Measurements from ENCODE around the gene DAB2. TPM values are rescaled to one million over a fixed set of nuclear protein-coding genes. Genes with fewer than 3 reads are reported as not detected.

DAB2 gene
- total RNA-seq, 8 experiments from 2014 or later = 1.0 to 105 (median 36.9) TPM

GRCh38 chr5:39426051-39426745 lies 1.4 kb upstream of the DAB2 start:
- ATAC-seq (replicated peaks in 6 of 8) = no peak
- WGBS, 10 experiments = 0 to 60% (median 14%) methylated on average over 1 to 6 of the region's 7 CpGs; no CpG with 5 or more reads in 2 of the 10 experiments
- H3K27ac ChIP-seq = no peak overlapping the region
- H3K4me1 ChIP-seq (replicated peaks in 1 of 2) = peaks cover 15 to 23% of the 10 kb centered on the region in 2 donors
- in situ Hi-C loops (cut with MboI; ENCODE audit: low pct_unique_long_range_greater_than_20kb in 2 of 9, low sequenced_read_pairs in 9 of 9, unreplicated experiment in 9 of 9) = no loop called here
- peak overlapping the region in 2 of 5 donors; percentile 46 to 47 for H3K4me3 ChIP-seq

- Histone ChIP-seq H3K27ac (no peak overlapping the region), H3K4me1 (replicated peaks in 1 of 2) (peaks cover 19 to 29% of the 10 kb centered on the region in 2 donors), H3K4me3 (peak overlapping the region in 1 of 5 donors; percentile 47)
- ATAC-seq (replicated peaks in 6 of 8) = no peak
- 0 to 100% (median 8%) methylated on average over 1 to 2 of the region's 2 CpGs; no CpG with 5 or more reads in 5 of the 10 experiments for WGBS, 10 experiments
- in situ Hi-C loops (cut with MboI; ENCODE audit: low pct_unique_long_range_greater_than_20kb in 2 of 9, low sequenced_read_pairs in 9 of 9, unreplicated experiment in 9 of 9) = no loop called here
These were observed 1.4 kb downstream of the DAB2 start for GRCh38 chr5:39423331-39423751.

- Histone ChIP-seq H3K27ac (no peak overlapping the region), H3K4me1 (replicated peaks in 1 of 2) (peaks cover 19 to 29% of the 10 kb centered on the region in 2 donors), H3K4me3 (no peak overlapping the region)
- in situ Hi-C loops (cut with MboI; ENCODE audit: low pct_unique_long_range_greater_than_20kb in 2 of 9, low sequenced_read_pairs in 9 of 9, unreplicated experiment in 9 of 9) = no loop called here
- no peak for ATAC-seq (replicated peaks in 6 of 8)
- whole genome bisulfite sequencing, 10 experiments = 0 to 100% (median 84%) methylated on average over 1 to 2 of the region's 2 CpGs; no CpG with 5 or more reads in 4 of the 10 experiments
These were observed 2.0 kb downstream of the DAB2 start for GRCh38 chr5:39422728-39423285.

GRCh38 chr5:39422036-39422606 lies 2.7 kb downstream of the DAB2 start:
- Histone ChIP-seq H3K27ac (no peak overlapping the region), H3K4me1 (replicated peaks in 1 of 2) (peaks cover 15 to 23% of the 10 kb centered on the region in 2 donors), H3K4me3 (no peak overlapping the region)
- WGBS, 10 experiments = 0 to 100% (median 93%) methylated on average over 1 to 3 of the region's 3 CpGs; no CpG with 5 or more reads in 1 of the 10 experiments
- in situ Hi-C loops (cut with MboI; ENCODE audit: low pct_unique_long_range_greater_than_20kb in 2 of 9, low sequenced_read_pairs in 9 of 9, unreplicated experiment in 9 of 9) = no loop called here
- ATAC-seq (replicated peaks in 6 of 8) = no peak

DNA sequence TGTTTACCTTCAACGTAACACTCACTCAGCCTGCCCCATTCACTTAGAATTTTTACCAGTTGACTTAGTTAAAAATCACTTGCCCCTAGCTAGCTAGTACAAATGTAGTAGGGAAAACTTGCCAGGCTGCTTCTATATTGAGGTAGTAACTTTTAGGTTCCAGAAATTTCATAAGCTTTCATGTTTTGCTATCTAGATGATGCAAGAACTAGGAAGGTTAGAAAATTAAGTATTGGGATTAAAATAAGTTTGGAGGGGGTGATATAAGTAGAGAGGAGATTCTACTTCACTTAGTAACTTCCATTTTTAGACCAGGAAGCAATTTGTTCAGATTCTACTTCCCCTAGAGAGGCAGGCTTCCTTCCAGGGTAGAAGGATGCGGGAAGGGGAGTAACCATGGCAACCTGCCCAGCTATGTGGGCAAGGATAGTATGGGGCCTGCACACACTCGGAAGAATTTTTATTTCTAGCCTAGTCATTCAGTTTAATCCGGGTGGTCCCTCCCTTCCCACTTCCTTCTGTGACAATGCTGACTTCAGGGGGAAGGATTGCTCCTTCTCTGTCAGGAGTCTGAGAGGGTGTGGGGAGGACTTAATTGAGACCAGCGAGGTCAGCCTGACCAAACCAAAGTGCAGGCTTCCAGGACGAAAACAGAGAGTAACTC lies 4.2 kb downstream of the DAB2 start:
- Histone ChIP-seq H3K4me1 (replicated peaks in 1 of 2) (peaks cover 8% of the 10 kb centered on the region in 2 donors), H3K27ac (no peak overlapping the region), H3K4me3 (no peak overlapping the region)
- ATAC-seq (replicated peaks in 6 of 8) = peak in 5 of 8 experiments; percentile 1 to 34 (median 8)
- in situ Hi-C loops (cut with MboI; ENCODE audit: low pct_unique_long_range_greater_than_20kb in 2 of 9, low sequenced_read_pairs in 9 of 9, unreplicated experiment in 9 of 9) = no loop called here
- WGBS, 10 experiments = 0 to 60% (median 30%) methylated on average over 1 to 5 of the region's 6 CpGs; no CpG with 5 or more reads in 1 of the 10 experiments

GRCh38 chr5:39419796-39420195 lies 5.0 kb downstream of the DAB2 start:
- WGBS, 10 experiments = 0 to 67% (median 43%) methylated on average over 1 of the region's 1 CpG; no CpG with 5 or more reads in 3 of the 10 experiments
- Histone ChIP-seq H3K27ac (no peak overlapping the region), H3K4me3 (no peak overlapping the region), H3K4me1 (replicated peaks in 1 of 2) (peaks cover 7% of the 10 kb centered on the region in 2 donors)
- ATAC-seq (replicated peaks in 6 of 8) = no peak
- in situ Hi-C loops (cut with MboI; ENCODE audit: low pct_unique_long_range_greater_than_20kb in 2 of 9, low sequenced_read_pairs in 9 of 9, unreplicated experiment in 9 of 9) = no loop called here

GRCh38 chr5:39417979-39418378 lies 6.8 kb downstream of the DAB2 start:
- no peak overlapping the region for H3K27ac ChIP-seq
- no peak overlapping the region for H3K4me3 ChIP-seq
- H3K4me1 ChIP-seq (replicated peaks in 1 of 2) = peaks cover 4 to 11% of the 10 kb centered on the region in 2 donors
- in situ Hi-C loops (cut with MboI; ENCODE audit: low pct_unique_long_range_greater_than_20kb in 2 of 9, low sequenced_read_pairs in 9 of 9, unreplicated experiment in 9 of 9) = no loop called here
- no peak for ATAC-seq (replicated peaks in 6 of 8)
- WGBS, 10 experiments = 62 to 100% (median 91%) methylated on average over 1 to 3 of the region's 3 CpGs

DNA sequence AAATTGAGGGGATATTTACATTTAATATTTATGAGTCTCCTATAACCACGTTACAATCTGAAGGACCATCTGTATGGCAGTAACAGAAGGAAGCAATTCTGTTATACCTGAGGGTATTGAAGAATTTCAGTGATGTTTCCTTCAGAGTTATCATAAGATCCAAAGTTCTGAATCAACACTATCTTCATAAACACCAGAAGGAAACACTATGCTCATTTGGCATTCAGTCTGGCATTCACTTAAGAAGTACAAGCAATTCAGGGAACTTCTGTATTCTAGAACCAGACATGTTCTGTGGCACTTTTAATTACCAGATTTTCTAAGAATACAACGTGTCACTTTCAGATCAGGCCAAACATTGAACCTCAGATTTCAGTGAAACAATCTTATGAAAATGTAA lies 9.6 kb downstream of the DAB2 start:
- no peak overlapping the region for H3K4me3 ChIP-seq
- H3K27ac ChIP-seq = no peak overlapping the region
- in situ Hi-C loops (cut with MboI; ENCODE audit: low pct_unique_long_range_greater_than_20kb in 2 of 9, low sequenced_read_pairs in 9 of 9, unreplicated experiment in 9 of 9) = no loop called here
- WGBS, 10 experiments = 8 to 100% (median 83%) methylated on average over 1 to 2 of the region's 2 CpGs; no CpG with 5 or more reads in 2 of the 10 experiments
- ATAC-seq (replicated peaks in 6 of 8) = no peak
- H3K4me1 ChIP-seq (replicated peaks in 1 of 2) = peaks cover 0 to 10% of the 10 kb centered on the region in 2 donors

DNA sequence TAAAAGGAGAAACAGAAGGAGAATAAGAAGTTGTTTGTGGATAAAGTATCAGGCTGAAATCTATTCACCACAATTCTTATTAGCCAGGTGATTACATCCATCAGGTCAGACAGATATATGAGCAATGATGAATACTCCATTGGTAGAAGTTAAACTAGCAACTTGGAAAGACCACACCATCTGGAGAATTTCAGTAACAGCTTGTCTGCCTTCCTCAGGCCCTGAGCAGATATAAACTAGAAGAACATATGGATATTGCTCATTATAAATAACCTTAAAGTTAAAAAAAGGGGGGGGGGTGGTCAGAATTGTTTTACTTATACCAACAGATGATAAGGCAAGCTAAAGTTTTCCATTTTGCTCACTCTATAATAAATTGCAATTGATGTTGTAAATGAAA lies 10.4 kb downstream of the DAB2 start:
- in situ Hi-C loops (cut with MboI; ENCODE audit: low pct_unique_long_range_greater_than_20kb in 2 of 9, low sequenced_read_pairs in 9 of 9, unreplicated experiment in 9 of 9) = no loop called here
- Histone ChIP-seq H3K4me3 (no peak overlapping the region), H3K4me1 (replicated peaks in 1 of 2) (peaks cover 0 to 10% of the 10 kb centered on the region in 2 donors), H3K27ac (no peak overlapping the region)
- no peak for ATAC-seq (replicated peaks in 6 of 8)

DNA sequence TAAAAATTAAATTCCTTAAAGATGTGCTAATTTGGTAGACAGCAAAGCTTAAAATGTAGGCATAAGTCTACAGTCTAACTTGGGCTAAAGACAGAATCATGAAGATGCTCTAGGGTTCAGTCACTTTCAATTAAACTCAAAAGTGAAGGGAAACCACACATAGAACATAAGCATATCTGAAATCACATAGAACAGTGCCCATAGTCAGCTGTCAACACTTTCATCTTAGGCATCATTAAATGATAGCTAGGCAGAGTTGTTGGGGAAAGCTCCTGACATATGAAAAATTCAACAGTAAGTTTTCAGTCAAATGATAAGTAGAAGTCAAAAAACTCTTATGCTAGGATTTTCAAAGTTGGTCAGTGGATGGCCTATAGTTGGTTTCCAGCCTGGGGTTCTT lies 11.0 kb downstream of the DAB2 start:
- H3K27ac ChIP-seq = no peak overlapping the region
- in situ Hi-C loops (cut with MboI; ENCODE audit: low pct_unique_long_range_greater_than_20kb in 2 of 9, low sequenced_read_pairs in 9 of 9, unreplicated experiment in 9 of 9) = no loop called here
- no peak overlapping the region for H3K4me3 ChIP-seq
- no peak for ATAC-seq (replicated peaks in 6 of 8)
- H3K4me1 ChIP-seq (replicated peaks in 1 of 2) = peaks cover 0 to 10% of the 10 kb centered on the region in 2 donors

- peaks cover 0 to 10% of the 10 kb centered on the region in 2 donors for H3K4me1 ChIP-seq (replicated peaks in 1 of 2)
- 44 to 100% (median 54%) methylated on average over 1 to 5 of the region's 5 CpGs for WGBS, 10 experiments
- peak in 3 of 8 experiments; percentile 4 to 55 (median 35) for ATAC-seq (replicated peaks in 6 of 8)
- in situ Hi-C loops (cut with MboI; ENCODE audit: low pct_unique_long_range_greater_than_20kb in 2 of 9, low sequenced_read_pairs in 9 of 9, unreplicated experiment in 9 of 9) = no loop called here
- no peak overlapping the region for H3K4me3 ChIP-seq
- H3K27ac ChIP-seq = no peak overlapping the region
These were observed 11.9 kb downstream of the DAB2 start for GRCh38 chr5:39412721-39413394.

DNA sequence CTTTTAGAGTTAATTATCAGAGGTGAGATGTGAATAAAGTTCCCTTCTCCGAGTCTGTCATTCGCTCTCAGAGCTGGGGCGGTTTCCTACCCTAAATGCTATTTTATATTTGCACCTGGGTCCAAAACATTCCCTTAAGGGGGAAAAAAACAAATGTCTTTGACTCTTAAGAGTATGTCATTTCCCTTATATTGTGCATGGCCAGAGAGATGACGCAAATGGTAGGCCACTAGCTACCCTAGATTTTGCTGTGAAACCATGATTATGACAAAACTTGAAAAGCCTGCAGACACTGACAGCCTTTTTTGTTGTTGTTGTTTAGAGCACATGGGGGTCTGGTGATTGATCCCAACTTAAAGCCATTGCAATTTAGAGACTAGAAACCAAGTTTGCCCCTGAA lies 12.8 kb downstream of the DAB2 start:
- WGBS, 10 experiments = 90 to 100% (median 94%) methylated on average over 1 to 4 of the region's 4 CpGs; no CpG with 5 or more reads in 1 of the 10 experiments
- no peak overlapping the region for H3K27ac ChIP-seq
- in situ Hi-C loops (cut with MboI; ENCODE audit: low pct_unique_long_range_greater_than_20kb in 2 of 9, low sequenced_read_pairs in 9 of 9, unreplicated experiment in 9 of 9) = no loop called here
- no peak for ATAC-seq (replicated peaks in 6 of 8)
- H3K4me1 ChIP-seq (replicated peaks in 1 of 2) = peaks cover 0 to 10% of the 10 kb centered on the region in 2 donors
- H3K4me3 ChIP-seq = no peak overlapping the region

GRCh38 chr5:39411061-39411460 lies 13.7 kb downstream of the DAB2 start:
- peak in 1 of 8 experiments; percentile 5 for ATAC-seq (replicated peaks in 6 of 8)
- 0 to 100% (median 88%) methylated on average over 1 of the region's 1 CpG; no CpG with 5 or more reads in 5 of the 10 experiments for whole genome bisulfite sequencing, 10 experiments
- in situ Hi-C loops (cut with MboI; ENCODE audit: low pct_unique_long_range_greater_than_20kb in 2 of 9, low sequenced_read_pairs in 9 of 9, unreplicated experiment in 9 of 9) = no loop called here

More at GRCh38 chr5:39411061-39411460, 13.7 kb downstream of the DAB2 start:
- no peak overlapping the region for H3K27ac ChIP-seq
- peaks cover 0 to 10% of the 10 kb centered on the region in 2 donors for H3K4me1 ChIP-seq (replicated peaks in 1 of 2)
- no peak overlapping the region for H3K4me3 ChIP-seq

Measured in motor neuron (in vitro differentiated cells).